SK-N-SH treated with all-trans-retinoic acid at 6 μM for 48 hours (cell line): Measurements from ENCODE around the gene GPC3.

Source experiments
- ATAC-seq: fragments of 200-7000 bp; cut with Tn5 transposase; 3 replicates; pipeline ENCODE4 v1.9.1; 2020; ENCODE audit warnings: mild to moderate bottlenecking, moderate library complexity
- ARNTL ChIP-seq: fragments of 450-650 bp; formaldehyde crosslinking; IDR thresholded peaks from 2 replicates; pipeline ENCODE4 v1.5.0; 2020; ENCODE audit warnings: low read depth, mild to moderate bottlenecking, moderate library complexity, borderline replicate concordance
- BACH2 ChIP-seq: fragments of 250-450 bp; sonication (Bioruptor Pico); IDR thresholded peaks from 2 replicates; pipeline ENCODE4 v1.9.0; 2021; ENCODE audit warnings: mild to moderate bottlenecking, borderline replicate concordance
- CSDC2 ChIP-seq: fragments of 250-450 bp; sonication (Bioruptor Pico); IDR thresholded peaks from 2 replicates; pipeline ENCODE4 v1.5.0; 2020; ENCODE audit warnings: mild to moderate bottlenecking, moderate library complexity
- CSRNP3 ChIP-seq: fragments of 250-450 bp; sonication (Bioruptor Pico); IDR thresholded peaks from 2 replicates; pipeline ENCODE4 v1.5.1; 2021; ENCODE audit warnings: mild to moderate bottlenecking, moderate library complexity
- ESRRG ChIP-seq: fragments of 250-450 bp; sonication (Bioruptor Pico); IDR thresholded peaks from 2 replicates; pipeline ENCODE4 v1.6.1; 2021; ENCODE audit warnings: mild to moderate bottlenecking
- GLIS3 ChIP-seq: fragments of 250-450 bp; sonication (Bioruptor Pico); IDR thresholded peaks from 2 replicates; pipeline ENCODE4 v1.5.0; 2020; ENCODE audit warnings: mild to moderate bottlenecking, moderate library complexity
- ISL1 ChIP-seq: fragments of 250-450 bp; sonication (Bioruptor Pico); IDR thresholded peaks from 2 replicates; pipeline ENCODE4 v2.1.2; 2022; ENCODE audit warnings: mild to moderate bottlenecking, moderate library complexity
- OSR1 ChIP-seq: fragments of 250-450 bp; sonication (Bioruptor Pico); IDR thresholded peaks from 2 replicates; pipeline ENCODE4 v1.8.0; 2022; ENCODE audit warnings: moderate library complexity, mild to moderate bottlenecking, inconsistent platforms
- PATZ1 ChIP-seq: fragments of 250-450 bp; sonication (Bioruptor Pico); IDR thresholded peaks from 2 replicates; pipeline ENCODE4 v1.8.0; 2020; ENCODE audit warnings: mild to moderate bottlenecking, moderate library complexity, borderline replicate concordance
- POU6F1 ChIP-seq: fragments of 250-450 bp; sonication (Bioruptor Pico); IDR thresholded peaks from 2 replicates; pipeline ENCODE4 v1.8.0; 2021; ENCODE audit warnings: low read depth, mild to moderate bottlenecking, moderate library complexity, borderline replicate concordance
- PPARA ChIP-seq: fragments of 250-450 bp; sonication (Bioruptor Pico); IDR thresholded peaks from 2 replicates; pipeline ENCODE4 v1.5.0; 2020; ENCODE audit warnings: mild to moderate bottlenecking, borderline replicate concordance
- RARB ChIP-seq: fragments of 250-450 bp; sonication (Bioruptor Pico); IDR thresholded peaks from 2 replicates; pipeline ENCODE4 v1.8.0; 2021; ENCODE audit warnings: mild to moderate bottlenecking, moderate library complexity
- SNAI2 ChIP-seq: fragments of 250-450 bp; sonication (Bioruptor Pico); IDR thresholded peaks from 2 replicates; pipeline ENCODE4 v1.5.0; 2020; ENCODE audit warnings: mild to moderate bottlenecking, moderate library complexity
- TCF4 ChIP-seq: fragments of 250-450 bp; sonication (Bioruptor Pico); IDR thresholded peaks from 2 replicates; pipeline ENCODE4 v1.8.0; 2021; ENCODE audit warnings: mild to moderate bottlenecking, moderate library complexity, borderline replicate concordance
- TOX ChIP-seq: fragments of 250-450 bp; sonication (Bioruptor Pico); IDR thresholded peaks from 2 replicates; pipeline ENCODE4 v1.8.0; 2021; ENCODE audit warnings: mild to moderate bottlenecking, moderate library complexity, borderline replicate concordance
- ZC3H10 ChIP-seq: fragments of 250-450 bp; sonication (Bioruptor Pico); IDR thresholded peaks from 2 replicates; pipeline ENCODE4 v1.5.1; 2021; ENCODE audit warnings: mild to moderate bottlenecking, moderate library complexity
- ZFP3 ChIP-seq: fragments of 250-450 bp; sonication (Bioruptor Pico); IDR thresholded peaks from 2 replicates; pipeline ENCODE4 v1.5.0; 2020; ENCODE audit warnings: mild to moderate bottlenecking, moderate library complexity
- ZFP30 ChIP-seq: fragments of 450-650 bp; formaldehyde crosslinking; IDR thresholded peaks from 2 replicates; pipeline ENCODE4 v1.5.0; 2022; ENCODE audit warnings: mild to moderate bottlenecking, moderate library complexity
- ZNF565 ChIP-seq: fragments of 450-650 bp; formaldehyde crosslinking; conservative IDR thresholded peaks from 2 replicates; pipeline ENCODE4 v1.5.0; 2020; ENCODE audit warnings: low read depth, mild to moderate bottlenecking, moderate library complexity
- ZNF70 ChIP-seq: fragments of 450-650 bp; formaldehyde crosslinking; IDR thresholded peaks from 2 replicates; pipeline ENCODE4 v1.5.0; 2020; ENCODE audit warnings: mild to moderate bottlenecking, moderate library complexity
- ZNF8 ChIP-seq: fragments of 450-650 bp; formaldehyde crosslinking; IDR thresholded peaks from 2 replicates; pipeline ENCODE4 v1.5.0; 2020; ENCODE audit warnings: mild to moderate bottlenecking, moderate library complexity
- TF ChIP-seq, protein P1 (sequence below): fragments of 250-450 bp; sonication (Bioruptor Pico); IDR thresholded peaks from 2 replicates; pipeline ENCODE4 v1.5.1; 2020; ENCODE audit warnings: low read depth, mild to moderate bottlenecking, moderate library complexity
- TF ChIP-seq, protein P2 (sequence below): fragments of 250-450 bp; sonication (Bioruptor Pico); IDR thresholded peaks from 2 replicates; pipeline ENCODE4 v1.5.0; 2020; ENCODE audit warnings: mild to moderate bottlenecking, moderate library complexity

GPC3 gene

GRCh38 chrX:133881893-133882292 lies 103.5 kb downstream of the GPC3 start:
- TF ChIP-seq PPARA (CRISPR knock-in tag) (no peak), ZNF70 (CRISPR knock-in tag) (no peak), CSDC2 (CRISPR knock-in tag) (no peak), OSR1 (no peak), TOX (CRISPR knock-in tag) (no peak), SNAI2 (no peak), ZFP3 (CRISPR knock-in tag) (no peak), POU6F1 (no peak)
- no peak for ATAC-seq

DNA sequence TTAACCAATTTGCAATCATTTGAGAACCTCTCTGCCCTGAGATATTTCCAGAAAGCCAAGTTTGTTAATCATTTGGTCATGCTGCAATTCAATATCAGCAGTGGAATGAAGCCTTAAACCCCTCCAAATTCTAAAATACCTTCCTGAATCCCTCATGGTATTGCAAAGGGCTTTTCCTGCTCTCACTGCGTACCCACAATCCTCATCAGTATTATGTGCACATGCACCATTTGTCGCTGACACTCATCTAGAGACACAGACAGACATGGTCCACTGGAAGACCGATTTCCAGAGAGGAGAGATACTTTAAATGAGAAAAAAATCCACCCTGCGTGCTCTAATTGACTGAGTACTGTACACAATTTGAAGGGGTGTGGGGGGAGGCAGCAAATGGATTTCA lies 104.4 kb downstream of the GPC3 start:
- ATAC-seq, result no peak
- TF ChIP-seq TCF4 (CRISPR knock-in tag) (no peak), ISL1 (CRISPR knock-in tag) (no peak), ARNTL (no peak), GLIS3 (CRISPR knock-in tag) (no peak), CSDC2 (CRISPR knock-in tag) (no peak), ZNF8 (no peak), ESRRG (CRISPR knock-in tag) (no peak), ZC3H10 (CRISPR knock-in tag) (no peak), CSRNP3 (CRISPR knock-in tag) (no peak), BACH2 (CRISPR knock-in tag) (no peak), ZNF565 (CRISPR knock-in tag) (no peak), ZFP3 (CRISPR knock-in tag) (no peak), POU6F1 (no peak), ZFP30 (CRISPR knock-in tag) (no peak), SNAI2 (no peak), PATZ1 (CRISPR knock-in tag) (no peak)
- TF ChIP-seq, protein P1, sequence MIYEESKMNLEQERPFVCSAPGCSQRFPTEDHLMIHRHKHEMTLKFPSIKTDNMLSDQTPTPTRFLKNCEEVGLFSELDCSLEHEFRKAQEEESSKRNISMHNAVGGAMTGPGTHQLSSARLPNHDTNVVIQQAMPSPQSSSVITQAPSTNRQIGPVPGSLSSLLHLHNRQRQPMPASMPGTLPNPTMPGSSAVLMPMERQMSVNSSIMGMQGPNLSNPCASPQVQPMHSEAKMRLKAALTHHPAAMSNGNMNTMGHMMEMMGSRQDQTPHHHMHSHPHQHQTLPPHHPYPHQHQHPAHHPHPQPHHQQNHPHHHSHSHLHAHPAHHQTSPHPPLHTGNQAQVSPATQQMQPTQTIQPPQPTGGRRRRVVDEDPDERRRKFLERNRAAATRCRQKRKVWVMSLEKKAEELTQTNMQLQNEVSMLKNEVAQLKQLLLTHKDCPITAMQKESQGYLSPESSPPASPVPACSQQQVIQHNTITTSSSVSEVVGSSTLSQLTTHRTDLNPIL, result no peak
- TF ChIP-seq, protein P2, sequence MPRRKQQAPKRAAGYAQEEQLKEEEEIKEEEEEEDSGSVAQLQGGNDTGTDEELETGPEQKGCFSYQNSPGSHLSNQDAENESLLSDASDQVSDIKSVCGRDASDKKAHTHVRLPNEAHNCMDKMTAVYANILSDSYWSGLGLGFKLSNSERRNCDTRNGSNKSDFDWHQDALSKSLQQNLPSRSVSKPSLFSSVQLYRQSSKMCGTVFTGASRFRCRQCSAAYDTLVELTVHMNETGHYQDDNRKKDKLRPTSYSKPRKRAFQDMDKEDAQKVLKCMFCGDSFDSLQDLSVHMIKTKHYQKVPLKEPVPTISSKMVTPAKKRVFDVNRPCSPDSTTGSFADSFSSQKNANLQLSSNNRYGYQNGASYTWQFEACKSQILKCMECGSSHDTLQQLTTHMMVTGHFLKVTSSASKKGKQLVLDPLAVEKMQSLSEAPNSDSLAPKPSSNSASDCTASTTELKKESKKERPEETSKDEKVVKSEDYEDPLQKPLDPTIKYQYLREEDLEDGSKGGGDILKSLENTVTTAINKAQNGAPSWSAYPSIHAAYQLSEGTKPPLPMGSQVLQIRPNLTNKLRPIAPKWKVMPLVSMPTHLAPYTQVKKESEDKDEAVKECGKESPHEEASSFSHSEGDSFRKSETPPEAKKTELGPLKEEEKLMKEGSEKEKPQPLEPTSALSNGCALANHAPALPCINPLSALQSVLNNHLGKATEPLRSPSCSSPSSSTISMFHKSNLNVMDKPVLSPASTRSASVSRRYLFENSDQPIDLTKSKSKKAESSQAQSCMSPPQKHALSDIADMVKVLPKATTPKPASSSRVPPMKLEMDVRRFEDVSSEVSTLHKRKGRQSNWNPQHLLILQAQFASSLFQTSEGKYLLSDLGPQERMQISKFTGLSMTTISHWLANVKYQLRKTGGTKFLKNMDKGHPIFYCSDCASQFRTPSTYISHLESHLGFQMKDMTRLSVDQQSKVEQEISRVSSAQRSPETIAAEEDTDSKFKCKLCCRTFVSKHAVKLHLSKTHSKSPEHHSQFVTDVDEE (CRISPR knock-in tag), result no peak

- no peak for ATAC-seq
- TF ChIP-seq BACH2 (CRISPR knock-in tag) (no peak), RARB (CRISPR knock-in tag) (no peak), TCF4 (CRISPR knock-in tag) (no peak), TOX (CRISPR knock-in tag) (no peak), ZFP3 (CRISPR knock-in tag) (no peak), CSDC2 (CRISPR knock-in tag) (no peak), CSRNP3 (CRISPR knock-in tag) (no peak), PATZ1 (CRISPR knock-in tag) (no peak), ZNF8 (no peak), PPARA (CRISPR knock-in tag) (no peak)
- TF ChIP-seq, protein P1, result no peak
These were observed 105.4 kb downstream of the GPC3 start for GRCh38 chrX:133880032-133880443.
